Karpas-422 (cell line): ENCODE data around the gene MTMR12. TPM values are rescaled to one million over a fixed set of nuclear protein-coding genes. Genes with fewer than 3 reads are reported as not detected.

Experiments
- DNase-seq: peaks from one replicate; pipeline ENCODE4 v3.0.0-alpha.2; 2015
- H2AFZ ChIP-seq: fragments of 200-600 bp; sonication (generic); 2 replicates; pipeline ENCODE4 v1.6.1; 2014; ENCODE audit warnings: antibody characterized with exemption, low read length, mixed read lengths
- H3K27ac ChIP-seq: fragments of 200-600 bp; sonication (generic); 2 replicates; pipeline ENCODE4 v1.5.1; 2014; ENCODE audit warnings: mild to moderate bottlenecking, low read length, moderate library complexity
- H3K27me3 ChIP-seq: fragments of 200-600 bp; sonication (generic); 2 replicates; pipeline ENCODE4 v1.6.1; 2014; ENCODE audit warnings: low read length, mixed read lengths
- H3K36me3 ChIP-seq: fragments of 200-600 bp; sonication (generic); 2 replicates; pipeline ENCODE4 v1.6.1; 2014; ENCODE audit warnings: low read length, mixed read lengths; ENCODE audit not compliant: insufficient read depth
- H3K4me1 ChIP-seq: fragments of 200-600 bp; sonication (generic); 2 replicates; pipeline ENCODE4 v1.6.1; 2014; ENCODE audit warnings: mild to moderate bottlenecking, low read length, mixed read lengths
- H3K4me2 ChIP-seq: fragments of 200-600 bp; sonication (generic); 2 replicates; pipeline ENCODE4 v1.6.1; 2014; ENCODE audit warnings: low read length, low read depth, mild to moderate bottlenecking; ENCODE audit not compliant: poor library complexity, severe bottlenecking
- H3K4me3 ChIP-seq: fragments of 200-600 bp; sonication (generic); 2 replicates; pipeline ENCODE4 v1.5.1; 2014; ENCODE audit warnings: mild to moderate bottlenecking, antibody characterized with exemption, low read length, mixed read lengths
- H3K79me2 ChIP-seq: fragments of 200-600 bp; sonication (generic); 2 replicates; pipeline ENCODE4 v1.6.1; 2014; ENCODE audit warnings: mild to moderate bottlenecking, low read length, mixed read lengths
- H3K9ac ChIP-seq: fragments of 200-600 bp; sonication (generic); 2 replicates; pipeline ENCODE4 v1.6.0; 2014; ENCODE audit warnings: low read length
- H3K9me2 ChIP-seq: fragments of 200-600 bp; sonication (generic), shearing (Covaris generic); replicated peaks from 2 replicates; pipeline ENCODE4 v1.6.0; 2014; ENCODE audit warnings: mild to moderate bottlenecking, low read length, moderate library complexity; ENCODE audit not compliant: insufficient read depth
- H3K9me3 ChIP-seq: fragments of 300-700, 200-600 bp; sonication (generic); 2 replicates; pipeline ENCODE4 v1.6.1; 2014; ENCODE audit warnings: low read length, mixed read lengths
- H4K20me1 ChIP-seq: fragments of 200-600 bp; sonication (generic); 2 replicates; pipeline ENCODE4 v1.6.1; 2014; ENCODE audit warnings: mild to moderate bottlenecking, antibody characterized with exemption, low read length, low read depth; ENCODE audit not compliant: insufficient read depth
- total RNA-seq: library from RNA; depleted of rRNA; stranded (reverse); fragments of >200 nt; shearing (Covaris generic); gene quantifications from 2 replicates; pipeline ENCODE4 v1.2.3, GENCODE V29; 2014; ENCODE audit warnings: low replicate concordance

The MTMR12 gene
- total RNA-seq, 1 experiment from 2014 or later: 126 TPM

DNA sequence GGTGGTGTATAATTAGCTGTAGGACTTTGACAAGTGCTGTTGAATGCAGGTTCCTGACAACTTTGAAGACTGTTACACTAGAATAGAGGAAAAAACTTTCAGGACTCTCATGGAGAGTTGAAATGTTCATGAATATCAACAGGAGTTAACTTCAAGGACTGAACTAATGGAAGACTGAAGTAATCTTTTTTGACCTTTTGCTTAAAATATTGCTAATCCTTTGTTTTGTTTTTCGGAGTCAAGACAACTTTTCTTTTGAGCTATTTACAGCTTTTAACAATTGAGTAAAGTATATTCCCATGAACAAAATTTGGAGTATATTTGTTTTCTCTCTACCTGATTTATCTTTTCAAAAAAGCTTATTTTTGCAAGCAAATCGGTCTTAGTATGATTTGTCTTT lies 34.1 kb upstream of the MTMR12 start:
- DNase-seq: no peak
- Histone ChIP-seq H3K27me3 (no peaks in the 10 kb centered on the region), H2AFZ (no peak overlapping the region), H3K9me3 (no peaks in the 10 kb centered on the region; the same call in 1 of the 2 replicates), H3K4me1 (no peaks in the 10 kb centered on the region), H3K36me3 (no peaks in the 10 kb centered on the region), H3K4me2 (no peak overlapping the region), H3K4me3 (no peak overlapping the region), H3K27ac (no peak overlapping the region), H4K20me1 (no peaks in the 10 kb centered on the region), H3K79me2 (no peaks in the 10 kb centered on the region), H3K9me2 (no peaks in the 10 kb centered on the region), H3K9ac (no peak overlapping the region)

DNA sequence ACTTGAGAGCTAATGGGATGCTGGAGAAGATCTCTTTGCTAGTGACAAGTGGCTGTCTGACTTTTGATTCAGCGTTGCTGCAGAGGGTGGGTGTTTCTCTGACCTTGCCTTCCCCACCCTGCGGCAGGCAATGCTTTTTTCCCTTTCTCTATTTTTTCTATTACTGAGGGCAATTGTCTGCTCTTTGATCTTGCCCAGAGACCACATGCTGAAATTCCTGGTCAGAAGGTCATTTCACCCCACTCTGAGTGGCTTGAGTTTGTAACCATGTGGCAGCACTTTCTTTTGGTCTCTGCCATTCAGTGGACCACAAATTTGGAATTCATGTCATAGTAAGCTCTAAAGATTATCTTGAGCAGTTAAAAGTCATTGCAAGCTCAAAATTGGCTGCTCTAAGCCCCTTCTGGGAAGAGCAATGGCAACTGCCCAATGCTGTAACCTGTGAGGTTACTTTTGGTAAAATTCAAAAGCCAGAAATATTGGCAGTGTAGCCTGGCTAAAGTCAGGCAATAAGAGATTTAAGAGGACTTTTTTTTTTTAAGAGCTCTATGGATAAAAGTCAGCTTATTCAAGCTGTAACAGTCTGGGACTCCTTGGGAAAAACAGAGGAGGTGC lies 30.4 kb upstream of the MTMR12 start:
- Histone ChIP-seq H3K4me1 (no peaks in the 10 kb centered on the region), H3K4me2 (no peak overlapping the region), H3K79me2 (no peaks in the 10 kb centered on the region), H3K9me3 (peaks cover 19% of the 10 kb centered on the region), H2AFZ (no peak overlapping the region), H3K9me2 (no peaks in the 10 kb centered on the region), H3K4me3 (no peak overlapping the region), H3K36me3 (no peaks in the 10 kb centered on the region), H3K27ac (no peak overlapping the region), H3K27me3 (no peaks in the 10 kb centered on the region), H4K20me1 (no peaks in the 10 kb centered on the region), H3K9ac (no peak overlapping the region)
- no peak for DNase-seq

GRCh38 chr5:32342656-32343055 lies 29.9 kb upstream of the MTMR12 start:
- Histone ChIP-seq H3K4me3 (no peak overlapping the region), H4K20me1 (no peaks in the 10 kb centered on the region), H3K9me3 (peaks cover 19% of the 10 kb centered on the region), H3K9ac (no peak overlapping the region), H3K27me3 (no peaks in the 10 kb centered on the region), H3K9me2 (no peaks in the 10 kb centered on the region), H3K4me1 (no peaks in the 10 kb centered on the region), H3K79me2 (no peaks in the 10 kb centered on the region), H3K27ac (no peak overlapping the region), H2AFZ (no peak overlapping the region), H3K36me3 (no peaks in the 10 kb centered on the region), H3K4me2 (no peak overlapping the region)
- no peak for DNase-seq

DNA sequence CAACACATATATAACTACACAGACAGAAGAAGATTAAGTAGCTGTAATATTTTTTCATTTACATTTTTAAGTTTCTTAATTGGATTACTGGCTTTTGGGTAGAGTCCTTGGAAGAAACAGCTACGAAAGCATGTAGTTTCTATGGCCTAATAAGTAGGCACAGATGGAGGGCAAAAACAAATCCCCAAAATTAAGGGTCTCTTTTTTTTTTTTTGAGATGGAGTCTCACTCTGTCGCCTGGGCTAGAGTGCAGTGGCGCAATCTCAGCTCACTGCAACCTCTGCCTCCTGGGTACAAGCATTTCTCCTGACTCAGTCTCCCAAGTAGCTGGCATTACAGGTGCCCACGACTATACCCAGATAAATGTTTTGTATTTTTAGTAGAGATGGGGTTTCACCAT lies 27.1 kb upstream of the MTMR12 start:
- no peaks in the 10 kb centered on the region; the same call in 1 of the 2 replicates for H3K27me3 ChIP-seq
- H3K9me2 ChIP-seq: no peaks in the 10 kb centered on the region
- H4K20me1 ChIP-seq: no peaks in the 10 kb centered on the region
- no peak overlapping the region for H3K4me3 ChIP-seq
- no peak overlapping the region for H3K27ac ChIP-seq
- H3K9me3 ChIP-seq: peaks cover 19% of the 10 kb centered on the region
- no peaks in the 10 kb centered on the region for H3K4me1 ChIP-seq
- no peak overlapping the region for H2AFZ ChIP-seq
- no peaks in the 10 kb centered on the region for H3K79me2 ChIP-seq
- H3K9ac ChIP-seq: no peak overlapping the region
- no peak overlapping the region for H3K4me2 ChIP-seq
- no peaks in the 10 kb centered on the region for H3K36me3 ChIP-seq
- DNase-seq: no peak

- H3K36me3 ChIP-seq: no peaks in the 10 kb centered on the region
- no peak overlapping the region for H3K9ac ChIP-seq
- no peaks in the 10 kb centered on the region; the same call in 1 of the 2 replicates for H3K27me3 ChIP-seq
- no peak overlapping the region for H3K4me2 ChIP-seq
- no peaks in the 10 kb centered on the region for H3K79me2 ChIP-seq
- peaks cover 19% of the 10 kb centered on the region for H3K9me3 ChIP-seq
- H3K4me3 ChIP-seq: no peak overlapping the region
- no peak overlapping the region for H2AFZ ChIP-seq
- no peaks in the 10 kb centered on the region for H3K9me2 ChIP-seq
- H3K27ac ChIP-seq: no peak overlapping the region
- H3K4me1 ChIP-seq: no peaks in the 10 kb centered on the region
- peak; percentile 70 for DNase-seq
- no peaks in the 10 kb centered on the region for H4K20me1 ChIP-seq
These were observed 26.5 kb upstream of the MTMR12 start for GRCh38 chr5:32339198-32339597.

DNA sequence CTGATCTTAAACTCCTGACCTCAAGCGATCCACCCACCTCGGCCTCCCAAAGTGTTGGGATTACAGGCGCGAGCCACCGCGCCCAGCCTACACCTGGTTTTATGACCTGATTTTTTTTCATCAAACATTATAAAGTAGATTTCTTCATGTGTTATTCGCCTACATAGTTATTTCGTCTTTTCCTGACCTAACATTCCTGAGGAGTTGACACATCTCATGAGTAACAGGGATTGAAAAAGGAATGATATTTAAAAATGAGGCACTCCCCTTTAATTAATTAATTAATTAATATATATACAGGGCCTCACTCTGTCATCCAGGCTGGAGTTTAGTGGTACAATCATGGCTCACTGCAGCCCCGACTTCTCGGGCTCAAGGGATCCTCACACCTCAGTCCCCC lies 20.2 kb upstream of the MTMR12 start:
- no peaks in the 10 kb centered on the region; the same call in 1 of the 2 replicates for H3K27me3 ChIP-seq
- no peak overlapping the region for H2AFZ ChIP-seq
- H3K27ac ChIP-seq: no peak overlapping the region
- H3K9me3 ChIP-seq: no peaks in the 10 kb centered on the region
- H3K4me3 ChIP-seq: no peak overlapping the region
- no peaks in the 10 kb centered on the region for H3K79me2 ChIP-seq
- H4K20me1 ChIP-seq: no peaks in the 10 kb centered on the region
- H3K36me3 ChIP-seq: no peaks in the 10 kb centered on the region
- H3K9ac ChIP-seq: no peak overlapping the region
- H3K9me2 ChIP-seq: no peaks in the 10 kb centered on the region
- H3K4me1 ChIP-seq: peaks cover 3% of the 10 kb centered on the region
- no peak overlapping the region for H3K4me2 ChIP-seq
- DNase-seq: no peak

DNA sequence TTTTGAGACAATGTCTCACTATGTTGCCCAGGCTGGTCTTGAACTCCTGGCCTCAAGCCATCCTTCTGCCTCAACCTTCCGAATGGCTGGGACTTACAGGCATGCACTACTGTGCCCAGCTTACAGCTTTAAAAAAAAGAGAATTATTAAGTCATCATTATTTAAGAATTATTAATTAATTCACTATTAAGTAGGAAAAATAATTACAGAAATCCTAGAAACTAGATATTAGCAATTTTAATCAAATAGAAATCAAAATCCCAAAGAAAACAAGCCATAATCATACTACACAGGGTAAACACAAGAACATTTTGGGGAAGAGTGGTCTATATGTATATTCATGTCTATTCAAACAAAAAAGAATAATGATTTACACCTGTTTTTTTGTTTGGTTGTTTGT lies 19.6 kb upstream of the MTMR12 start:
- Histone ChIP-seq H3K9ac (no peak overlapping the region), H3K4me3 (no peak overlapping the region), H3K79me2 (no peaks in the 10 kb centered on the region), H3K4me1 (peaks cover 3% of the 10 kb centered on the region), H2AFZ (no peak overlapping the region), H3K36me3 (no peaks in the 10 kb centered on the region), H3K27me3 (no peaks in the 10 kb centered on the region; the same call in 1 of the 2 replicates), H3K27ac (no peak overlapping the region), H4K20me1 (no peaks in the 10 kb centered on the region), H3K9me2 (no peaks in the 10 kb centered on the region), H3K4me2 (no peak overlapping the region), H3K9me3 (no peaks in the 10 kb centered on the region)
- DNase-seq: no peak

GRCh38 chr5:32331935-32332274 lies 19.2 kb upstream of the MTMR12 start:
- no peak overlapping the region for H3K27ac ChIP-seq
- H3K9me3 ChIP-seq: no peaks in the 10 kb centered on the region
- H3K4me3 ChIP-seq: no peak overlapping the region
- no peaks in the 10 kb centered on the region for H4K20me1 ChIP-seq
- H3K9ac ChIP-seq: no peak overlapping the region
- H3K4me2 ChIP-seq: no peak overlapping the region
- H3K36me3 ChIP-seq: no peaks in the 10 kb centered on the region
- no peaks in the 10 kb centered on the region; the same call in 1 of the 2 replicates for H3K27me3 ChIP-seq
- H2AFZ ChIP-seq: no peak overlapping the region
- peaks cover 3% of the 10 kb centered on the region for H3K4me1 ChIP-seq
- no peaks in the 10 kb centered on the region for H3K79me2 ChIP-seq
- DNase-seq: no peak
- no peaks in the 10 kb centered on the region for H3K9me2 ChIP-seq
